Endothelial cell of umbilical vein (primary cell): Measurements from ENCODE around the gene AKAP6. TPM values are rescaled to one million over a fixed set of nuclear protein-coding genes. Genes with fewer than 3 reads are reported as not detected.

Experiments
- BruUV-seq: library from RNA; stranded (reverse); fragments of 400-500 nt; replicated peaks from 2 replicates; lab custom pipeline; 2021; lab: Mats Ljungman, UMichigan
- CTCF ChIA-PET: fragments of 300-600, 350-600 bp; sonication (Branson Sonifier 250); formaldehyde crosslinking; loops from one replicate; lab custom pipeline; 2021; ENCODE audit warnings: antibody characterized with exemption, inconsistent platforms; lab: Charles Lee
- POLR2A ChIA-PET: fragments of 300-600, 350-600 bp; sonication (Branson Sonifier 250); formaldehyde crosslinking; loops from one replicate; lab custom pipeline; 2021; ENCODE audit warnings: antibody characterized with exemption, inconsistent platforms; lab: Charles Lee
- DNase-seq: peaks from one replicate; pipeline ENCODE4 v3.0.0-alpha.2; 2011; ENCODE audit warnings: low read depth, low spot score
- FAIRE-seq: peaks from 2 replicates; lab custom pipeline; 2011; peaks lifted over from hg19 to GRCh38; lab: Jason Lieb, UNC
- H2AFZ ChIP-seq: 2 replicates; pipeline ENCODE4 v1.6.0; 2012; ENCODE audit warnings: low read depth, low read length, control low read depth, inconsistent platforms
- H3K27ac ChIP-seq: 2 replicates; pipeline ENCODE4 v1.5.1; 2011; ENCODE audit warnings: low read depth, mild to moderate bottlenecking, control low read depth, low read length, moderate library complexity; ENCODE audit not compliant: insufficient read depth
- H3K27me3 ChIP-seq, 2 experiments: 2 replicates each; pipeline versions ENCODE4 v1.6.0 to v1.6.1; 2011; ENCODE audit warnings: low read length in 2 of 2, mixed read lengths in 1 of 2; ENCODE audit not compliant: control insufficient read depth in 2 of 2, insufficient read depth in 2 of 2
- H3K36me3 ChIP-seq, 2 experiments: 2 replicates in 1 of 2; 3 replicates in 1 of 2; pipeline ENCODE4 v1.5.1; 2011; ENCODE audit warnings: low read length in 2 of 2, mild to moderate bottlenecking in 1 of 2, moderate library complexity in 1 of 2; ENCODE audit not compliant: control insufficient read depth in 2 of 2, insufficient read depth in 2 of 2; ENCODE audit errors: extremely low read depth in 1 of 2
- H3K4me1 ChIP-seq: 3 replicates; pipeline ENCODE4 v1.5.1; 2011; ENCODE audit warnings: mild to moderate bottlenecking, low read length; ENCODE audit not compliant: control insufficient read depth, insufficient read depth; ENCODE audit errors: extremely low read depth
- H3K4me2 ChIP-seq: 2 replicates; pipeline ENCODE4 v1.6.1; 2011; ENCODE audit warnings: low read length, control low read depth, mixed read lengths; ENCODE audit not compliant: insufficient read depth
- H3K4me3 ChIP-seq, 3 experiments: fragments of 200-600 bp in 1 of 3; sonication (generic), shearing (Covaris generic) in 1 of 3; replicated peaks in 1 of 3; 2 replicates each; pipeline ENCODE4 v1.5.1; 2011 to 2016; ENCODE audit warnings: control low read depth in 3 of 3, low read length in 3 of 3, mild to moderate bottlenecking in 2 of 3, inconsistent platforms in 1 of 3, low read depth in 1 of 3, moderate library complexity in 1 of 3; ENCODE audit not compliant: insufficient read depth in 1 of 3
- H3K79me2 ChIP-seq: 2 replicates; pipeline ENCODE4 v1.6.0; 2012; ENCODE audit warnings: low read length, inconsistent platforms; ENCODE audit not compliant: control insufficient read depth, insufficient read depth
- H3K9ac ChIP-seq: replicated peaks from 2 replicates; pipeline ENCODE3; 2011; ENCODE audit warnings: low read length, control low read depth; ENCODE audit not compliant: insufficient read depth; ENCODE audit errors: extremely low read depth
- H3K9me1 ChIP-seq: replicated peaks from 3 replicates; pipeline ENCODE4 v1.6.0; 2011; ENCODE audit warnings: mild to moderate bottlenecking, low read length; ENCODE audit not compliant: control insufficient read depth, insufficient read depth; ENCODE audit errors: extremely low read depth
- H3K9me3 ChIP-seq: replicated peaks from 2 replicates; pipeline ENCODE4 v1.5.1; 2012; ENCODE audit warnings: low read length, inconsistent platforms; ENCODE audit not compliant: control insufficient read depth, insufficient read depth
- H4K20me1 ChIP-seq: replicated peaks from 2 replicates; pipeline ENCODE3; 2011; ENCODE audit warnings: mild to moderate bottlenecking, low read length; ENCODE audit not compliant: control insufficient read depth, insufficient read depth; ENCODE audit errors: extremely low read depth
- EZH2 ChIP-seq: IDR thresholded peaks from 2 replicates; pipeline ENCODE4 v1.6.1; 2012; ENCODE audit warnings: borderline replicate concordance, low read depth, mild to moderate bottlenecking, moderate library complexity, low read length, inconsistent platforms; ENCODE audit not compliant: severe bottlenecking
- FOS ChIP-seq: IDR thresholded peaks from 2 replicates; pipeline ENCODE4 v1.6.1; 2011; ENCODE audit warnings: mild to moderate bottlenecking, low read length, moderate library complexity, borderline replicate concordance; ENCODE audit not compliant: insufficient read depth
- GATA2 ChIP-seq: IDR thresholded peaks from 2 replicates; pipeline ENCODE4 v1.7.0; 2011; ENCODE audit warnings: low read depth, mild to moderate bottlenecking, moderate library complexity, mixed read lengths, low read length; ENCODE audit not compliant: insufficient read length, insufficient read depth
- JUN ChIP-seq: IDR thresholded peaks from 2 replicates; pipeline ENCODE4 v1.6.1; 2011; ENCODE audit warnings: borderline replicate concordance, low read depth; ENCODE audit not compliant: insufficient read length, insufficient read depth
- MAX ChIP-seq: IDR thresholded peaks from 2 replicates; pipeline ENCODE4 v1.6.1; 2011; ENCODE audit not compliant: insufficient read depth, insufficient read length
- MYC ChIP-seq: IDR thresholded peaks from one replicate; pipeline ENCODE4 v1.6.1; 2011; ENCODE audit warnings: mild to moderate bottlenecking, low read depth, low read length
- POLR2A ChIP-seq: IDR thresholded peaks from 2 replicates; pipeline ENCODE4 v1.6.1; 2012; ENCODE audit warnings: low read depth, mild to moderate bottlenecking, control low read depth, low read length
- POLR2AphosphoS5 ChIP-seq: IDR thresholded peaks from 2 replicates; pipeline ENCODE4 v1.6.1; 2012; ENCODE audit warnings: low read depth, mild to moderate bottlenecking, control low read depth, low read length, moderate library complexity; ENCODE audit not compliant: insufficient read depth
- dilution Hi-C: fragments of 300-500 bp; cut with MboI; formaldehyde crosslinking; loops from one replicate; pipeline ENCODE4 v1.15.0; 2019; ENCODE audit warnings: low sequenced_read_pairs; ENCODE audit not compliant: extremely low pct_ligation_motif_present
- intact Hi-C: fragments of 100-400 bp; cut with micrococcal nuclease; formaldehyde crosslinking; loops from one replicate; pipeline ENCODE4 v1.10.0; 2022
- polyA plus RNA-seq, 4 experiments: library from polyadenylated mRNA; depleted of rRNA in 3 of 4; stranded (reverse) in 3 of 4; unstranded in 1 of 4; fragments of >200 nt; gene quantifications; 2 replicates each; pipeline versions ENCODE4 v1.2.1 to v1.2.3, GENCODE V29; 2011 to 2012; ENCODE audit warnings: missing spikeins in 1 of 4
- total RNA-seq: library from RNA; stranded (reverse); gene quantifications from 2 replicates; pipeline ENCODE4 v1.2.3, GENCODE V29; 2021
- TF ChIP-seq, protein P1 (sequence below), 2 donors: IDR thresholded peaks; 1 replicate in 1 of 2; 2 replicates in 1 of 2; pipeline ENCODE4 v1.5.1; 2011; ENCODE audit warnings: low read length in 2 of 2, mild to moderate bottlenecking in 2 of 2, moderate library complexity in 2 of 2, control low read depth in 1 of 2, inconsistent platforms in 1 of 2, low read depth in 1 of 2; ENCODE audit not compliant: insufficient read depth in 1 of 2; ENCODE audit errors: extremely low read depth in 1 of 2

Gene AKAP6
- total and polyA plus RNA-seq, 2 donors (not counting 3 experiments of a cell fraction or from before 2014, with no cell fraction given) = 0.03 to 0.49 TPM

DNA sequence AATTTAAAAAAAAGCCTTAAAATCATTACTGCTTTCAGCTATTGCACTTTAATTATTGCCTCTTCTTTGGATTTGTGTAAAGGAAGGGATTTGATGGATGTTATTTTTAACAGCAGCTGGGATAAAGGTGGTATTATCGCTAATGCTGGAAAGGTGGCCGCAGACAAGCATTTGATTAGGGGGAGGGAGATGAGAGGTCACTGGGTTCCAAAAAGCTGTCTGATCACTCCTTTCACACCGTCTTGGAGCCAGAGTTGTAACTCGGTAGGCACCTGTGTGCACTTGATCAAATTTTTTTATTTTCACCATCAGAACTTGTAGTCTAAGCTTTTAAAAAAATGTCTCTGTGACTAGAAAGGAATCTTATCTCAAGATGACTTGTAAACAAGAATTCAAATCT is 99.8 kb downstream of the AKAP6 start:
- POLR2A ChIA-PET = no interaction called here
- intact Hi-C loops (no loop called here), dilution Hi-C loops (no loop called here)
- no peaks in the 10 kb centered on the region for H3K9me1 ChIP-seq
- H2AFZ ChIP-seq = no peak overlapping the region
- H3K9me3 ChIP-seq = no peaks in the 10 kb centered on the region
- no peaks in the 10 kb centered on the region for H3K36me3 ChIP-seq
- H3K79me2 ChIP-seq = no peaks in the 10 kb centered on the region
- no peak overlapping the region for H3K27ac ChIP-seq
- DNase-seq = no peak
- no peak overlapping the region for H3K4me2 ChIP-seq
- H3K4me3 ChIP-seq = no peak overlapping the region
- no TSS peak for BruUV-seq
- H4K20me1 ChIP-seq = no peaks in the 10 kb centered on the region
- no peaks in the 10 kb centered on the region for H3K27me3 ChIP-seq
- TF ChIP-seq FOS (no peak), EZH2 (no peak), JUN (no peak), GATA2 (no peak), POLR2AphosphoS5 (no peak), POLR2A (no peak), MAX (no peak), MYC (no peak)
- TF ChIP-seq, protein P1, sequence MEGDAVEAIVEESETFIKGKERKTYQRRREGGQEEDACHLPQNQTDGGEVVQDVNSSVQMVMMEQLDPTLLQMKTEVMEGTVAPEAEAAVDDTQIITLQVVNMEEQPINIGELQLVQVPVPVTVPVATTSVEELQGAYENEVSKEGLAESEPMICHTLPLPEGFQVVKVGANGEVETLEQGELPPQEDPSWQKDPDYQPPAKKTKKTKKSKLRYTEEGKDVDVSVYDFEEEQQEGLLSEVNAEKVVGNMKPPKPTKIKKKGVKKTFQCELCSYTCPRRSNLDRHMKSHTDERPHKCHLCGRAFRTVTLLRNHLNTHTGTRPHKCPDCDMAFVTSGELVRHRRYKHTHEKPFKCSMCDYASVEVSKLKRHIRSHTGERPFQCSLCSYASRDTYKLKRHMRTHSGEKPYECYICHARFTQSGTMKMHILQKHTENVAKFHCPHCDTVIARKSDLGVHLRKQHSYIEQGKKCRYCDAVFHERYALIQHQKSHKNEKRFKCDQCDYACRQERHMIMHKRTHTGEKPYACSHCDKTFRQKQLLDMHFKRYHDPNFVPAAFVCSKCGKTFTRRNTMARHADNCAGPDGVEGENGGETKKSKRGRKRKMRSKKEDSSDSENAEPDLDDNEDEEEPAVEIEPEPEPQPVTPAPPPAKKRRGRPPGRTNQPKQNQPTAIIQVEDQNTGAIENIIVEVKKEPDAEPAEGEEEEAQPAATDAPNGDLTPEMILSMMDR (IDR thresholded peaks at IDR 0.05; ENCODE audit: extremely low read depth in 1 of 2, insufficient read depth in 1 of 2, low read depth in 1 of 2, low read length in 2 of 2) = no peak
- H3K9ac ChIP-seq = no peak overlapping the region
- FAIRE-seq = no peak
- H3K4me1 ChIP-seq = peaks cover 7% of the 10 kb centered on the region
- CTCF ChIA-PET = interaction anchor here (1.0 to 1.8 kb wide), 3 partner anchors 11 to 41 kb away, joined by 3 to 5 read pairs (median 3); no protein-coding TSS in a partner anchor
